Ishikawa (cell line): Measurements from ENCODE around the gene ADGRF3.

Experiments
- CEBPB ChIP-seq: IDR thresholded peaks from 2 replicates; pipeline ENCODE4 v1.6.1; 2012
- CREB1 ChIP-seq: IDR thresholded peaks from 2 replicates; pipeline ENCODE4 v1.6.1; 2012; ENCODE audit warnings: low read depth
- EGR1 ChIP-seq: IDR thresholded peaks from 2 replicates; pipeline ENCODE4 v1.6.1; 2012
- EP300 ChIP-seq: IDR thresholded peaks from 2 replicates; pipeline ENCODE4 v1.6.1; 2012; ENCODE audit warnings: borderline replicate concordance
- FOXM1 ChIP-seq: IDR thresholded peaks from 2 replicates; pipeline ENCODE4 v1.6.1; 2012; ENCODE audit warnings: low read depth, borderline replicate concordance
- NFIC ChIP-seq: IDR thresholded peaks from 2 replicates; pipeline ENCODE4 v1.6.1; 2012
- RAD21 ChIP-seq: IDR thresholded peaks from 2 replicates; pipeline ENCODE4 v1.6.1; 2012; ENCODE audit warnings: low read depth
- TAF1 ChIP-seq: IDR thresholded peaks from 2 replicates; pipeline ENCODE4 v1.6.1; 2012; ENCODE audit warnings: low read depth, mild to moderate bottlenecking
- TCF12 ChIP-seq: IDR thresholded peaks from 2 replicates; pipeline ENCODE4 v1.6.1; 2012; ENCODE audit warnings: low read depth
- YY1 ChIP-seq: IDR thresholded peaks from 2 replicates; pipeline ENCODE4 v1.6.1; 2012; ENCODE audit warnings: low read depth
- TF ChIP-seq, protein P1 (sequence below): IDR thresholded peaks from 2 replicates; pipeline ENCODE4 v1.6.1; 2012; ENCODE audit warnings: low read depth, mild to moderate bottlenecking
- TF ChIP-seq, protein P2 (sequence below): IDR thresholded peaks from 2 replicates; pipeline ENCODE4 v1.6.1; 2012
- TF ChIP-seq, protein P3 (sequence below): IDR thresholded peaks from 2 replicates; pipeline ENCODE4 v1.6.1; 2012

DNA sequence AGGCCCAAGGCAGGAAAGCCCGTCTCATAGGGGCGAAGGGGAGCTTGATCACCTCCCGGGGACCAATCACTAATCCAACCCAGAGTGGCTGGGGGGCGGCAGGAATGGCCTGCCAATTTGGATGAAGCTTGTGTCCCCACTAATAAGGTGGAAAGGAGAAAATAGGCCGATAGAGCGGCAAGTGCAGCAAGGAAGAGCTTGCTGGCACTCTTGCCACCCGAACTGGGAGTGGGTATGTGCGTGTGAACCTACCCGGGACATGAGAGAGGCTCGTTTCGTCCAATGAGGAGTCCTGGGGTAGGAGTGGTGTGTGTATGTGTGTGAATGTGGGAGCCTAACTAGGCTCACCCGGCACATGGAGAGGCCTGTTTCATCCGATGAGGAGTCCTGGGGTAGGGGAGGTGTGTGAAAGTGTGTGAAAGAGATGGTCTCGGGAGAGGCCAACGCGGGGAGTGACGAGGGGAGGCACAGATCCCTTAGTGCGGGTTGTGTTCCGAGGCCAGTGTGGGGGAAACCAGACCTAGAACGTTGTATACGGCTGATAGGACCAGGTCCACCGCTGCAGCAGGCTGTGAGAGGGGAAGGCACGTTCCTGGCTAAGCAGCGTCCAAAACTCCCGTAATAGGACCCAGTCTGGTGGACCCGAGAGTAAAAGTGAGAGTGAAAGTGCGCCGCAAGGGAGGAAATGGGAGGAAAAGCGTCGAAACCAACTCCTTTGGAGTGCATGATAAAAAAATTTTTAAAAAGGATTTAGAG lies 47.8 kb downstream of the ADGRF3 start:
- no peak for TF ChIP-seq YY1
- no peak for TF ChIP-seq CEBPB
- TF ChIP-seq CREB1: no peak
- TF ChIP-seq FOXM1: no peak
- no peak for TF ChIP-seq EGR1
- TF ChIP-seq TAF1: no peak
- TF ChIP-seq, protein P1, sequence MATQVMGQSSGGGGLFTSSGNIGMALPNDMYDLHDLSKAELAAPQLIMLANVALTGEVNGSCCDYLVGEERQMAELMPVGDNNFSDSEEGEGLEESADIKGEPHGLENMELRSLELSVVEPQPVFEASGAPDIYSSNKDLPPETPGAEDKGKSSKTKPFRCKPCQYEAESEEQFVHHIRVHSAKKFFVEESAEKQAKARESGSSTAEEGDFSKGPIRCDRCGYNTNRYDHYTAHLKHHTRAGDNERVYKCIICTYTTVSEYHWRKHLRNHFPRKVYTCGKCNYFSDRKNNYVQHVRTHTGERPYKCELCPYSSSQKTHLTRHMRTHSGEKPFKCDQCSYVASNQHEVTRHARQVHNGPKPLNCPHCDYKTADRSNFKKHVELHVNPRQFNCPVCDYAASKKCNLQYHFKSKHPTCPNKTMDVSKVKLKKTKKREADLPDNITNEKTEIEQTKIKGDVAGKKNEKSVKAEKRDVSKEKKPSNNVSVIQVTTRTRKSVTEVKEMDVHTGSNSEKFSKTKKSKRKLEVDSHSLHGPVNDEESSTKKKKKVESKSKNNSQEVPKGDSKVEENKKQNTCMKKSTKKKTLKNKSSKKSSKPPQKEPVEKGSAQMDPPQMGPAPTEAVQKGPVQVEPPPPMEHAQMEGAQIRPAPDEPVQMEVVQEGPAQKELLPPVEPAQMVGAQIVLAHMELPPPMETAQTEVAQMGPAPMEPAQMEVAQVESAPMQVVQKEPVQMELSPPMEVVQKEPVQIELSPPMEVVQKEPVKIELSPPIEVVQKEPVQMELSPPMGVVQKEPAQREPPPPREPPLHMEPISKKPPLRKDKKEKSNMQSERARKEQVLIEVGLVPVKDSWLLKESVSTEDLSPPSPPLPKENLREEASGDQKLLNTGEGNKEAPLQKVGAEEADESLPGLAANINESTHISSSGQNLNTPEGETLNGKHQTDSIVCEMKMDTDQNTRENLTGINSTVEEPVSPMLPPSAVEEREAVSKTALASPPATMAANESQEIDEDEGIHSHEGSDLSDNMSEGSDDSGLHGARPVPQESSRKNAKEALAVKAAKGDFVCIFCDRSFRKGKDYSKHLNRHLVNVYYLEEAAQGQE: no peak
- TF ChIP-seq, protein P2, sequence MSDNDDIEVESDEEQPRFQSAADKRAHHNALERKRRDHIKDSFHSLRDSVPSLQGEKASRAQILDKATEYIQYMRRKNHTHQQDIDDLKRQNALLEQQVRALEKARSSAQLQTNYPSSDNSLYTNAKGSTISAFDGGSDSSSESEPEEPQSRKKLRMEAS: no peak
- no peak for TF ChIP-seq TCF12
- no peak for TF ChIP-seq RAD21
- TF ChIP-seq EP300: no peak
- TF ChIP-seq, protein P3, sequence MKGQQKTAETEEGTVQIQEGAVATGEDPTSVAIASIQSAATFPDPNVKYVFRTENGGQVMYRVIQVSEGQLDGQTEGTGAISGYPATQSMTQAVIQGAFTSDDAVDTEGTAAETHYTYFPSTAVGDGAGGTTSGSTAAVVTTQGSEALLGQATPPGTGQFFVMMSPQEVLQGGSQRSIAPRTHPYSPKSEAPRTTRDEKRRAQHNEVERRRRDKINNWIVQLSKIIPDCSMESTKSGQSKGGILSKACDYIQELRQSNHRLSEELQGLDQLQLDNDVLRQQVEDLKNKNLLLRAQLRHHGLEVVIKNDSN: no peak
- no peak for TF ChIP-seq NFIC
